ENCODE results near the gene NRG2.

Gene NRG2

DNA sequence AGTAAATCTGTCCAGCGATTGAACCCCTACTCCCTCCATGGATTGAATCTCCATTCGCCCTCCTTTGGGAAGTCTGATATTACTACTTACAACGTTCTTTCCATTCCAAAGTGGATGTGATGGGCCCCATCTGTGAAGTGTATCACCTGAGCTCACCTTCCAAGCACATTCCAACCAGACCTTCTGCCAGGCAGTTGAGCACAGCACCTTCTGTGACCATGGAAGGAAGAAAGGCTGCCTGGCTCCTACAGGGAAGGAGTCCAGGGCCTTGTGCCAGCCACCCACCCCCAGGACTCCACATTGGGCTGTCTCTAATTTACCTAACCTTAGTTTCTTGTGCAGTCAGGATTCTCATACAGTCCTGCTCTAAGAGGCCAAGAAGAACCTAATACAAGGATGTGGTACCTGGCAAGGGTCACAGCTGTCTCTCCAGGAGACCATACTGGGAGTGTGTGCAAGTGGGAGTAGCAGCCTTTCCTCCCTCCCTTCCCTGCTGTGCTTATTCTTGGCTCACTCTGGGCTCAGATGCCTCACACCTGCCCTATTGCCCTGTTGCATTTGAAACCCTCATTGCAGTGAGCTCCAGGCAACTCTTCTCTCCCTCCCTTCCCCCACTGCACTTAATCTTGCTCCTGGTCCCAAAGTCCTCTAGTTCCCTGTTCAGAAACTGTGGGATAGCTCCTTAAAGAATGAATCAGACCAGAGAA is 116.1 kb downstream of the NRG2 start:
- no peak for FAIRE-seq

GRCh38 chr5:139925650-139926640 is 117.2 kb downstream of the NRG2 start:
- no peak for FAIRE-seq

DNA sequence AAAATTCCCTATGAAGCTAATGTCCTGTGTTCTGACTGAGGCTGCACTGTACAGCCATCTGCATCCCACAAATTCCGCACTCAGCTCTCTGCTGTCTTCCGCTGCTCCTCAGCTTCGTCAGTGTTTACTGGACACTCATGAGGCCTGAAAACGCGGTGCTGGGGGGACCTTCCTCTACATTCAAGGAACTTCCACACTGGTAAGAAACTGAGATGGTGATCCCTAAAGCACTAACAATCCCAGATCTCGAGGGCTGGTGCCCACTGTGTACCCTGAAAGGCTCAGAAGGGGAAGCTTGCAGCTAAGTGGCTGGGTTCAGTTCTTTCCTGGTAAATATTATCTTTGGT is 117.9 kb downstream of the NRG2 start:
- FAIRE-seq = no peak

GRCh38 chr5:139924294-139925215 is 118.5 kb downstream of the NRG2 start:
- no peak for FAIRE-seq

DNA sequence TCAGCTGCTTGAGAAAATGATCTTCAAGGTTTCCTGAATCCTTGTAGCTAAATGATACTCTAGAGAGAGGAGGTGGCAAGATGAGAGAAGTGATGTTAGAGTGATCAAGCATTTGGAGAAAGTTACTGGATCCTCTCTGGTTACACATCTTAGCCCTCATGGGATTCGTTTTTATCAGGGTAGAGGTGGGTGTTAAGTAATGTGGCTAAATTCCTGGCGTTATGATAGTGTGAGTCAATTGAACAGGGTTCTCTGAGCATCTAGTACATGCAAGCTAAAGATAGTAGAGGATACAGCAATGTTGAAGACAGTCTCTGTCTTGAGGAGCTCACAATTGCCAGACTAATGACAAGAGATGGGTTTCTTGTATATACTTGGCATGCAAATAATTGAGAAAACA is 123.8 kb downstream of the NRG2 start:
- no peak for FAIRE-seq

- no peak for FAIRE-seq
Observed at GRCh38 chr5:139915834-139916233, 127.3 kb downstream of the NRG2 start.

DNA sequence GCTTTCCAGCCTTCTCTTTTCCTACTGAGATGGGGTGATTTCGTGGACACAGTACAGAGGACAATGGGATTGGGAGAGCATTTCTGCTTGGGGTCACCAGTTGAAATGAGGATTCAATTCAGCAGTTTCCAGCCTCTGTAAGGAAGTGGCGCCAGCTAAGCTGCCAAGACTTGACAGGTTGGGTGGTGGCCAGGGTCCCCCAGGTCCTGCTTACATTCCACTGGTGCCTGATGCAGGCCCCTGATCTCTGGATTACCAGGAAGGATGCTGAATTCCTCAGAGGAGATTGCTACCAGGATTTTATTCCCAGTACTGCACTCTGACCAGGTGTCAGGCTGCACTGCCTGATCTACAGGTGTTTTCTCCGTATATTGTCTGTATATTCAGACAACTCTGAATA is 127.8 kb downstream of the NRG2 start:
- no peak for FAIRE-seq

- FAIRE-seq = no peak
Observed at GRCh38 chr5:139914218-139914807, 128.8 kb downstream of the NRG2 start.

DNA sequence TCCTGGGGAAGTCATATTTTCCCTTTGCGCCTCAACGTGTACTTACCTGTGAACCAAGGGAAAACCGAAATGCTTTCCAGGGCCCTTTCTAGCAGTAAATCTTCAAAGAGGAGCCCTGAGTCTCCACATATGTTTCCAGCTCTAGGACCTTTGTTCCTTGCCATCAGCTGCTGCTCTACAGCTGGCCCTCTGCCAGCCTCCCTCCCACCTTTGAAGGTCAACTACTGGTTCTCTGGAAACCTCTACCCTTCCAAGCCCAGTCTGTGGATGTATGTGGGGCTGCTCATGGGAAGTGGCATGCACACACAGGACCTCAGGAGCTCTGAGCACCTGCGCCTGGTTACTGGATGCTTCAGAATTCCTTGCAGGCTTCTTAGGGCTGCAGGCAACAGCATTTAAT is 130.3 kb downstream of the NRG2 start:
- no peak for FAIRE-seq

DNA sequence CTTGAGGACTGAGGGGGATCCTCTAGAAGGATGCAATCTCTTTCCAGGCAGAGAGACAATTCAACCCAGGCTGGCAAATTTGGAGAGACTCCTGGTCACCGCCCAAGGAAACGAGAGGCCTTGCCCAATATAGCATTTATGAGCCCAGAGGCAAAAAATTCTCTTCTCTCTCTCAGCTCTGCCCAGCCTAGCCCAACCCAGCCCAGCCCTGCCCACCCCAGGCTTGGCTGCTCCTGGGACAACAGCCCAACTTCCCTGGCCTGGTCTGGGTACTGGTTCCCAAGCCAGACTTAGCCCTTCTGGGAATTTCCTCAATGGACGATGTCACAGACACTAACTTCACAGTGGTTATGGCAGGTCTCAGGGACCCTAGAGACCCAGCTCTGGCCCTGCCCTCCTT is 130.9 kb downstream of the NRG2 start:
- no peak for FAIRE-seq

DNA sequence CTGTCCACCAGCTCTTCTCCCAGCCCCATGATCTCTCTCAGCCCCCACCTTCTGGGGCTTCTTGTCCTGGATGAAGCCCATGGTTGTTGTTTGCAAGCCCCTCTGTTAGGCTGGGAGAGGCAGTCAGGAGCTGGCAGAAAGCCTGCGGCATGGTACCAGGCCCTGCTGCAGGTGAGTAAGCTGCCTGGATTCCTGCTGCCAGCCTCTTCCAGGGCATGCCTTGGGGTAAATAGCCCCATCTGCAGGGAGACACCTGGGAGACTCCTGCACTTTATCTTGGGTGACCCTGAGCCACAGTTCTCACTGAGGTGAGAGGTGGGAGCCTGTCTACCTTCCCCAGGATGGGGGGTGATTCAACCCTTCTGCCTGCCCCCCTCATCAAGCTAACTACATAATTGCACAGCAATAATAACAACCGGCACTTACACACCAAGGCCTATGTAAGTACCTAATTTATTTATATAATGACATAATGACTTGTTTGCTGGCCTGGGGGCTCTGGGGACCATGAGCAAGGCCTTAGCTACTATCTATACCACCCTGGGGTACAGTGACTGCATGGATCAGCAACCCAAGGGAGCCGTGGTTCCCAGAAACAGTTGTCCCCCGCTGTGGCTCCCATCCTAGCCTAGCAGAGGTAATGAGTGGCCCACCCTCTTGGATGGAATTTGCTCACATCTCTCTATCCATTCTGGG is 131.5 kb downstream of the NRG2 start:
- FAIRE-seq = no peak

DNA sequence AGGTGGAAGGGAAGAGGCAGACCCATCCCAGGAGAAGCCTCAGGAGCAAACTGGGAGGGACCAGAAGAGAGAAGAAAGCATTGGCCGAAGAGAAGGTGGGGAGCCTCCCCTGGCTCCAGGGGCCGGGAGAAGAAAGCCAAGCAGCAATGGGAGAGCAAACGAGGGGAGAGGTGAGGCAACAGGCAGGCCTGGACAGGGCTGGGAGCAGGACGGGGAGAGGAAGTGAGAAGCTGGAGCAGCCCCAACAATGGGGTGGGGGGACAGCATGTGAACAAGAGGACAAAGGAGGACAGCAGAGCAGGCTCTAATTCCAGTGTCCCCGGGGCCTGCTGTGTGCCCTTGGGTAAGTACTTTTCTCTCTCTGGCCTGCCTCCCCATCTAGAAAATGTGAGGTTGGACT is 132.2 kb downstream of the NRG2 start:
- FAIRE-seq = no peak

DNA sequence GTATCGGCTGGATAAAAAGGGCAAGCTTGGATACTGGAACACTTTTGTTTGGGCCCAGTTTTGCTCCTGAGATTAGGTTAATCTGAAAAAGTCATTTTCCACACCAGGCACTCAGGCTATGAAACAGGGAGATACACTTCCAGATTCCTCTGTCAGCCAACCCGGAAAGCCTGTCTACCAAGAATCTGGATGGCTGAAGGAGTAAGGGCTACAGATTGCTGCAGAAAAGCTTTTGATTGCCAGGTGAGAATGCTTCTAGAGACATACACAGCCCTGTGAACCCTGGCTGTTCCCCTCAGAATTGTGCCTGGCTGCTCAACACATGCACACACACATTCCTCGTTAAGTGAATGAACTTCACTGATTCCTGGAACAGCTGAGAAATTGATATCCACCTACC is 133.1 kb downstream of the NRG2 start:
- no peak for FAIRE-seq

DNA sequence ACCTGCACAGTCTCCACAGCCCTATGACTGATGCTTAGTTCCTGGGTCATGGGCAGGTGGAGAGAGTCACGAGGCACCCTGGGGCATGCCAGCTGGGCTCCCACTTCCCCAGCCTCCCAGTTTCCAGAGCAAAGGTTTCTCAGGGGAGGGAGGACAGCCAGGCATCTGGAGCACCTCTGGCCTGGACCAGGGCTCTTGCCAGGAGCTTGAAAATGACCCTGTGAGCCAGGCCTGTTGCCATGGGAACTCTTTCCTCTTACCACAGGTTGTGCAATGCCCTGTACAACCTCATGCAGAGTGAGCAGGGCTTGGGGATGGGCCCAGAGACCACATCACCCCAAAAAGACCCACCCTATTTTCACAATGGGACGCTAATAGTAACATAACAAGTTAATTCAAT is 134.3 kb downstream of the NRG2 start:
- no peak for FAIRE-seq

DNA sequence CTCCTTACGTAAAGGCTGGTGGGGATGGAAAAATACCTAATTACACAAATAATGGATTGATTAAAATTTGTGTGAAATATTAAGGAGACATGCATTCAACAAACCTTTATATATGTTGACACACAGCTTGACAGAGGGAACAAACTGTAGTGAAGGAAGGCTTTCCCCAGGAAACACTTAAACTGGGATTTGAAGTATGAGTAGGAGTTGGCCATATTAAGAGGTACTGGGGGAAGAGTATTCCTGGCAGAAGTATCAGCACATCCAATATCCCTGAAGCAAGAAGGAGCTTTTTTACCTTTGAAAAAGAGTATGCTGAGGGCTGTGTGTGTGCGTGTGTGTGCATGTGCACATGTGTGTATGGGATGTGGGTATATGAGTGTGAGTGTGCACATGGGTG is 136.4 kb downstream of the NRG2 start:
- FAIRE-seq = no peak

GRCh38 chr5:139904816-139905661 is 138.1 kb downstream of the NRG2 start:
- FAIRE-seq = no peak

- no peak for FAIRE-seq
Observed at GRCh38 chr5:139904566-139904815, 138.6 kb downstream of the NRG2 start.

- FAIRE-seq = no peak
Observed at GRCh38 chr5:139903795-139904565, 139.1 kb downstream of the NRG2 start.

- FAIRE-seq = no peak
Observed at GRCh38 chr5:139903450-139903794, 139.7 kb downstream of the NRG2 start.

GRCh38 chr5:139901986-139902385 is 141.1 kb downstream of the NRG2 start:
- no peak for FAIRE-seq

- no peak for FAIRE-seq
Observed at GRCh38 chr5:139901251-139901575, 141.9 kb downstream of the NRG2 start.

All from colon (tissue), 2 donors.